ENCODE measurements around the gene NKX6-2.

- TF ChIP-seq CTCF (IDR thresholded peaks at IDR 0.05) (peak in 3 of 6 experiments; percentile 10 to 30 (median 27)), POLR2A (IDR thresholded peaks at IDR 0.05) (no peak)
These were observed 2.4 kb upstream of the NKX6-2 start for GRCh38 chr10:132788180-132788830.

All from thyroid gland (tissue), 4 donors.